AG04450 (cell line): Measurements from ENCODE around the gene LAMA2. TPM values are rescaled to one million over a fixed set of nuclear protein-coding genes. Genes with fewer than 3 reads are reported as not detected.

Experiments used
- CTCF ChIA-PET: fragments of 300-600, 350-600 bp; formaldehyde crosslinking; extraction: SDS; loops from one replicate; lab custom pipeline; 2022; ENCODE audit warnings: antibody characterized with exemption, inconsistent platforms; lab: Charles Lee
- POLR2A ChIA-PET: fragments of 350-600 bp; formaldehyde crosslinking; extraction: SDS; loops from one replicate; lab custom pipeline; 2021; ENCODE audit warnings: antibody characterized with exemption, inconsistent platforms; lab: Yijun Ruan, JAX
- DNase-seq: peaks from one replicate; pipeline ENCODE4 v3.0.0-alpha.2; 2011; ENCODE audit warnings: low read depth, low spot score
- H3K27ac ChIP-seq: one replicate; pipeline ENCODE4 v1.5.1; 2012; ENCODE audit warnings: low read depth, low read length, control low read depth
- H3K27me3 ChIP-seq: one replicate; pipeline ENCODE4 v1.6.0; 2012; ENCODE audit warnings: low read length; ENCODE audit not compliant: control insufficient read depth, insufficient read depth
- H3K4me3 ChIP-seq: 2 replicates; pipeline ENCODE4 v1.5.1; 2011; ENCODE audit warnings: mild to moderate bottlenecking, low read depth, low read length, control low read depth
- H3K9me3 ChIP-seq: 2 replicates; pipeline ENCODE4 v1.5.1; 2012; ENCODE audit warnings: low read length; ENCODE audit not compliant: control insufficient read depth, insufficient read depth
- CTCF ChIP-seq: IDR thresholded peaks from 2 replicates; pipeline ENCODE4 v1.5.1; 2011; ENCODE audit warnings: low read depth, low read length, control low read depth, inconsistent platforms
- polyA plus RNA-seq: library from polyadenylated mRNA; depleted of rRNA; stranded (reverse); fragments of >200 nt; gene quantifications from 2 replicates; pipeline ENCODE4 v1.2.3, GENCODE V29; 2011

LAMA2 gene
- polyA plus RNA-seq, 1 experiment, result 33.0 TPM

- TF ChIP-seq CTCF, result no peak
- POLR2A ChIA-PET, result no interaction called here
- H3K9me3 ChIP-seq, result no peaks in the 10 kb centered on the region
- DNase-seq, result no peak
- CTCF ChIA-PET, result interaction anchor here (0.7 kb wide), 1 partner anchor 255 kb away, joined by 3 read pairs; no protein-coding TSS in a partner anchor
- no peaks in the 10 kb centered on the region for H3K27me3 ChIP-seq
- H3K27ac ChIP-seq, result no peak overlapping the region
- H3K4me3 ChIP-seq, result no peak overlapping the region
Measured at GRCh38 chr6:129353067-129353466, 470.1 kb downstream of the LAMA2 start.

- Histone ChIP-seq H3K9me3 (no peaks in the 10 kb centered on the region), H3K27ac (no peak overlapping the region), H3K4me3 (no peak overlapping the region), H3K27me3 (no peaks in the 10 kb centered on the region)
- CTCF ChIA-PET, result interaction anchor here (1.0 to 1.7 kb wide), 2 partner anchors 15 to 16 kb away, joined by 3 to 7 read pairs; no protein-coding TSS in a partner anchor
- no peak for DNase-seq
- TF ChIP-seq CTCF, result no peak
- POLR2A ChIA-PET, result no interaction called here
Measured at GRCh38 chr6:129356129-129356528, 473.2 kb downstream of the LAMA2 start.

DNA sequence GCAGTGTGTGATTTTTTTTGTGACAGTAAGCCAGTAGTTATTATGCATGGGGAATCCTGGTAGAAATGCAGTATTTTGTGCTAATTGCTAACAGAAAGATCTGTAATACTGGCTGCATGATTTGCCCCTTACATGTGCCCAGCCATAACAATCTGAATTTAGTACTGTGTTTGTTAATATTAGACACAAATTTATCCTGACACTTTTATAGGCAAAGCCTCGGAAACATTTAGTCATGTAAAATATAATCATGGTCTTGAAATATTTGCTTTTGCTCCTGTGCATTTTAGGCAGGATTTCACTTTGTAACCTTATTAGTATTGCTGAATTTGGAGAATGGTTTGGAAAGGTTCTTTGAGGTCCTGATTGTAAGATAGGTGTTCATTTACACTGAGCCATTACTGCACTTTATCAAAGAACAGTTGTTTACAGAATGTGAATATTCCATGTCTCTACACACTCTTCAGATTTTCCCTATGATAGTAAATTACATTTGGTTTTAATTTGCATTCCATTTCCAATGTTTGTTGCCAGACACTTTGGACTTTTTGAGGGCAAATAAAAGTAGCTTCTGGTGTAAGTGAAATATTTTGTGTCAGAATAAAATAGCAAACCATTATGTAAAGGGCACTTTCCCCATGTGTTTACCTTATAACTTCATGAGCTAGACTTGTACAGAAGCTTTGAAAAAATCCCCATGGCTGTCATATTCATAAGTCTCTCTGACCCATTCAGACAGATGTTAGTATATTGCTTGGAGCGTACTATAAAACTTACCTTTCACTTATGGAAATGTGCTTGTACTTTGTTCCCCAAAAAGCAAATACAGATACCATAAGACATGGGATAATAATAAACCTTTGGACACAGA is 477.1 kb downstream of the LAMA2 start:
- no peak for TF ChIP-seq CTCF
- Histone ChIP-seq H3K4me3 (no peak overlapping the region), H3K9me3 (no peaks in the 10 kb centered on the region), H3K27ac (no peak overlapping the region), H3K27me3 (no peaks in the 10 kb centered on the region)
- CTCF ChIA-PET, result interaction anchor here (1.8 to 2.0 kb wide), 2 partner anchors 11 kb away, joined by 10 read pairs; no protein-coding TSS in a partner anchor
- POLR2A ChIA-PET, result no interaction called here
- no peak for DNase-seq

DNA sequence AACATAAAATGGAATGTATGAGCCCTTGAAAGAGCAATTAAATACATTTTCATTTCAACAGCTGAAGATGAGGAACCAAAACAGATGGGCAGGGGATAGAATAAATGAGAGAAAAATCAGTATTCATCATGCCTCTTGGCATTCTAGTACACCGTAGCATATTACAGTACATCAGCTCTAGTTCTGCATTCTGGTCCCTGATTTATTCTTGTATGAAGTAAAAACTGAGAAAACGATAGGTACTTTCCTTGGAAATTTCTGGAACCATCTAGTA is 477.7 kb downstream of the LAMA2 start:
- CTCF ChIA-PET, result interaction anchor here (2.0 kb wide), 1 partner anchor 10 kb away, joined by 10 read pairs; no protein-coding TSS in a partner anchor
- no peak for DNase-seq
- POLR2A ChIA-PET, result no interaction called here
- H3K27me3 ChIP-seq, result no peaks in the 10 kb centered on the region
- no peak for TF ChIP-seq CTCF
- no peak overlapping the region for H3K4me3 ChIP-seq
- H3K27ac ChIP-seq, result no peak overlapping the region
- H3K9me3 ChIP-seq, result no peaks in the 10 kb centered on the region

- H3K9me3 ChIP-seq, result no peaks in the 10 kb centered on the region
- CTCF ChIA-PET, result interaction anchor here (0.7 kb wide), 1 partner anchor 48 kb away, joined by 3 read pairs; no protein-coding TSS in a partner anchor
- DNase-seq, result no peak
- TF ChIP-seq CTCF, result no peak
- H3K4me3 ChIP-seq, result no peak overlapping the region
- H3K27me3 ChIP-seq, result no peaks in the 10 kb centered on the region
- POLR2A ChIA-PET, result no interaction called here
- H3K27ac ChIP-seq, result no peak overlapping the region
Measured at GRCh38 chr6:129364037-129364436, 481.1 kb downstream of the LAMA2 start.
